H9 (cell line): ENCODE measurements around the gene METTL21A. TPM values are rescaled to one million over a fixed set of nuclear protein-coding genes. Genes with fewer than 3 reads are reported as not detected.
"Not testable (repeated sequence)": the region's sequence is repeated elsewhere in the genome, so short reads cannot be mapped to it uniquely, and the experiment has no call there.

Experiments
- DNase-seq: peaks from one replicate; pipeline ENCODE4 v3.0.0-alpha.2; 2017
- H2AFZ ChIP-seq: one replicate; pipeline ENCODE4 v1.6.1; 2013; ENCODE audit warnings: mild to moderate bottlenecking, low read length, control low read depth, moderate library complexity
- H2AK5ac ChIP-seq: 2 replicates; pipeline ENCODE4 v1.6.1; 2013; ENCODE audit warnings: low read length, control low read depth, mixed read lengths; ENCODE audit not compliant: insufficient read length
- H2BK120ac ChIP-seq: one replicate; pipeline ENCODE4 v1.6.1; 2013; ENCODE audit warnings: low read depth, mild to moderate bottlenecking, low read length, control low read depth, inconsistent platforms; ENCODE audit not compliant: poor library complexity, severe bottlenecking
- H2BK12ac ChIP-seq: 2 replicates; pipeline ENCODE4 v1.6.1; 2013; ENCODE audit warnings: low read length, control low read depth, mixed read lengths, low read depth; ENCODE audit not compliant: insufficient read length
- H2BK15ac ChIP-seq: 2 replicates; pipeline ENCODE4 v1.6.1; 2013; ENCODE audit warnings: low read depth, low read length, control low read depth
- H2BK20ac ChIP-seq: one replicate; pipeline ENCODE4 v1.6.1; 2013; ENCODE audit warnings: low read depth, mild to moderate bottlenecking, low read length, control low read depth, inconsistent platforms; ENCODE audit not compliant: poor library complexity, severe bottlenecking
- H2BK5ac ChIP-seq: 2 replicates; pipeline ENCODE4 v1.6.1; 2013; ENCODE audit warnings: low read length, control low read depth, mixed read lengths; ENCODE audit not compliant: insufficient read length
- H3K14ac ChIP-seq: 2 replicates; pipeline ENCODE4 v1.6.1; 2013; ENCODE audit warnings: low read length, control low read depth; ENCODE audit not compliant: insufficient read depth
- H3K18ac ChIP-seq: 2 replicates; pipeline ENCODE4 v1.6.1; 2013; ENCODE audit warnings: low read depth, mild to moderate bottlenecking, mixed read lengths, low read length, control low read depth; ENCODE audit not compliant: insufficient read length
- H3K23ac ChIP-seq: 2 replicates; pipeline ENCODE4 v1.6.1; 2013; ENCODE audit warnings: low read length, control low read depth, mixed read lengths, low read depth; ENCODE audit not compliant: insufficient read length
- H3K23me2 ChIP-seq: 2 replicates; pipeline ENCODE4 v1.6.1; 2013; ENCODE audit warnings: low read depth, mild to moderate bottlenecking, mixed read lengths, low read length, control low read depth; ENCODE audit not compliant: insufficient read length, poor library complexity, severe bottlenecking
- H3K27ac ChIP-seq: 2 replicates; pipeline ENCODE4 v1.5.1; 2013; ENCODE audit warnings: low read length, control low read depth, mixed read lengths, low read depth; ENCODE audit not compliant: insufficient read length
- H3K27me3 ChIP-seq: 2 replicates; pipeline ENCODE4 v1.6.1; 2013; ENCODE audit warnings: low read length, control low read depth, inconsistent platforms; ENCODE audit not compliant: insufficient read depth
- H3K4ac ChIP-seq: 2 replicates; pipeline ENCODE4 v1.6.1; 2013; ENCODE audit warnings: low read depth, mild to moderate bottlenecking, control low read depth, inconsistent platforms, low read length, moderate library complexity
- H3K4me1 ChIP-seq: 2 replicates; pipeline ENCODE4 v1.6.1; 2013; ENCODE audit warnings: low read length, control low read depth, inconsistent platforms; ENCODE audit not compliant: insufficient read depth
- H3K4me2 ChIP-seq: 2 replicates; pipeline ENCODE4 v1.6.1; 2013; ENCODE audit warnings: low read length, control low read depth, mixed read lengths; ENCODE audit not compliant: insufficient read length, insufficient read depth
- H3K56ac ChIP-seq: 2 replicates; pipeline ENCODE4 v1.6.1; 2013; ENCODE audit warnings: low read depth, mild to moderate bottlenecking, mixed read lengths, low read length, control low read depth; ENCODE audit not compliant: insufficient read length
- H3K79me1 ChIP-seq: 2 replicates; pipeline ENCODE4 v1.6.1; 2013; ENCODE audit warnings: low read depth, mild to moderate bottlenecking, moderate library complexity, low read length, control low read depth, inconsistent platforms; ENCODE audit not compliant: insufficient read depth, poor library complexity, severe bottlenecking
- H3K79me2 ChIP-seq: 2 replicates; pipeline ENCODE4 v1.6.1; 2013; ENCODE audit warnings: low read length, control low read depth, inconsistent platforms; ENCODE audit not compliant: insufficient read depth
- H3K9ac ChIP-seq: 2 replicates; pipeline ENCODE4 v1.6.1; 2013; ENCODE audit warnings: low read length, control low read depth, mixed read lengths; ENCODE audit not compliant: insufficient read length; ENCODE audit errors: extremely low read depth
- H3K9me3 ChIP-seq: one replicate; pipeline ENCODE4 v1.6.1; 2013; ENCODE audit warnings: low read depth, low read length, inconsistent platforms; ENCODE audit not compliant: control insufficient read depth
- H3T11ph ChIP-seq: one replicate; pipeline ENCODE4 v1.6.1; 2013; ENCODE audit warnings: mild to moderate bottlenecking, low read length, control low read depth, inconsistent platforms
- H4K20me1 ChIP-seq: one replicate; pipeline ENCODE4 v1.6.1; 2013; ENCODE audit not compliant: control insufficient read depth, insufficient read length, insufficient read depth
- H4K5ac ChIP-seq: 2 replicates; pipeline ENCODE4 v1.6.1; 2013; ENCODE audit warnings: low read depth, mild to moderate bottlenecking, mixed read lengths, low read length, control low read depth; ENCODE audit not compliant: insufficient read length
- H4K8ac ChIP-seq: replicated peaks from 2 replicates; pipeline ENCODE4 v1.6.1; 2013; ENCODE audit warnings: low read length, control low read depth, mixed read lengths, low read depth; ENCODE audit not compliant: insufficient read length
- H4K91ac ChIP-seq: 2 replicates; pipeline ENCODE4 v1.6.1; 2013; ENCODE audit warnings: low read depth, mild to moderate bottlenecking, moderate library complexity, mixed read lengths, low read length, control low read depth; ENCODE audit not compliant: insufficient read length
- H3K27ac Mint-ChIP-seq, 3 experiments: 2 replicates in 2 of 3; 3 replicates in 1 of 3; pipeline ENCODE4 v1.8.0; 2020 to 2021; ENCODE audit warnings: mixed read lengths in 3 of 3, mild to moderate bottlenecking in 1 of 3, moderate library complexity in 1 of 3
- H3K27me3 Mint-ChIP-seq: 2 replicates; pipeline ENCODE4 v1.8.0; 2021; ENCODE audit warnings: low read depth, mild to moderate bottlenecking, moderate library complexity, mixed read lengths
- H3K36me3 Mint-ChIP-seq, 3 experiments: 2 replicates in 2 of 3; 3 replicates in 1 of 3; pipeline ENCODE4 v1.8.0; 2020 to 2021; ENCODE audit warnings: low read depth in 3 of 3, mixed read lengths in 3 of 3; ENCODE audit not compliant: insufficient read depth in 1 of 3
- H3K4me1 Mint-ChIP-seq, 2 experiments: 2 replicates each; pipeline ENCODE4 v1.8.0; 2020; ENCODE audit warnings: mixed read lengths in 2 of 2
- H3K4me3 Mint-ChIP-seq, 2 experiments: 2 replicates in 1 of 2; 3 replicates in 1 of 2; pipeline ENCODE4 v1.8.0; 2020 to 2021; ENCODE audit warnings: mild to moderate bottlenecking in 2 of 2, mixed read lengths in 2 of 2, moderate library complexity in 1 of 2
- H3K9me3 Mint-ChIP-seq, 2 experiments: 2 replicates in 1 of 2; 3 replicates in 1 of 2; pipeline ENCODE4 v1.8.0; 2020; ENCODE audit warnings: mild to moderate bottlenecking in 2 of 2, mixed read lengths in 2 of 2, moderate library complexity in 1 of 2
- CTCF ChIP-seq: fragments of 200-600 bp; sonication (generic); conservative IDR thresholded peaks from 3 replicates; pipeline ENCODE4 v1.8.0; 2021; ENCODE audit warnings: antibody characterized with exemption, mild to moderate bottlenecking
- WGBS: extraction: QIAGEN DNeasy Blood & Tissue Kit; methylation state at CpG from one replicate; pipeline ENCODE4 v1.1.7; 2013; ENCODE audit warnings: missing lambda C conversion rate, low lambda C conversion rate, mixed read lengths; ENCODE audit not compliant: insufficient read length; ENCODE audit errors: extremely low coverage; 5-methylcytosine and 5-hydroxymethylcytosine counted together
- total RNA-seq: library from RNA; stranded (reverse); gene quantifications from 2 replicates; pipeline ENCODE4 v1.2.1, GENCODE V29; 2021

Gene METTL21A
- total RNA-seq, 1 experiment from 2014 or later: 65.9 TPM

- H3T11ph ChIP-seq: no peak overlapping the region
- no peaks in the 10 kb centered on the region; a peak in 1 of 7 replicates for H3K36me3 Mint-ChIP-seq
- H3K27me3 Mint-ChIP-seq: no peaks in the 10 kb centered on the region
- H3K4me1 ChIP-seq: no peaks in the 10 kb centered on the region
- no peaks in the 10 kb centered on the region for H3K79me2 ChIP-seq
- H2BK20ac ChIP-seq: no peak overlapping the region
- no peak overlapping the region for H2BK120ac ChIP-seq
- no peak overlapping the region for H3K27ac Mint-ChIP-seq
- peaks cover 2 to 3% of the 10 kb centered on the region in 2 experiments; a peak in 1 of 4 replicates for H3K4me1 Mint-ChIP-seq
- no peak overlapping the region for H3K14ac ChIP-seq
- H2BK12ac ChIP-seq: no peak overlapping the region
- H3K23ac ChIP-seq: no peak overlapping the region
- no peak overlapping the region for H3K4ac ChIP-seq
- no peaks in the 10 kb centered on the region for H3K79me1 ChIP-seq
- H3K27ac ChIP-seq: no peak overlapping the region
- no peak for DNase-seq
- no peak overlapping the region for H2BK15ac ChIP-seq
- no peak overlapping the region for H3K56ac ChIP-seq
- H2AK5ac ChIP-seq: no peak overlapping the region
- no peaks in the 10 kb centered on the region for H3K9me3 ChIP-seq
- TF ChIP-seq CTCF: no peak
- H2AFZ ChIP-seq: no peak overlapping the region
- WGBS: no CpG with 5 or more reads among the region's 4 CpGs
- no peaks in the 10 kb centered on the region for H4K20me1 ChIP-seq
- H3K23me2 ChIP-seq: no peaks in the 10 kb centered on the region
- no peak overlapping the region for H3K9ac ChIP-seq
- no peak overlapping the region for H4K8ac ChIP-seq
- H4K91ac ChIP-seq: no peak overlapping the region
- H3K9me3 Mint-ChIP-seq: no peaks in the 10 kb centered on the region
- no peak overlapping the region for H4K5ac ChIP-seq
- H3K4me3 Mint-ChIP-seq: no peak overlapping the region
- no peak overlapping the region for H2BK5ac ChIP-seq
- H3K4me2 ChIP-seq: no peak overlapping the region
- H3K27me3 ChIP-seq: no peaks in the 10 kb centered on the region
- H3K18ac ChIP-seq: no peak overlapping the region
These were observed 29.8 kb upstream of the METTL21A start for GRCh38 chr2:207655000-207655399.

GRCh38 chr2:207646582-207646981 is 21.4 kb upstream of the METTL21A start:
- H2BK12ac ChIP-seq, H3K4me2 ChIP-seq, H4K8ac ChIP-seq, H3K4me1 ChIP-seq, H3K14ac ChIP-seq, DNase-seq, H3K79me2 ChIP-seq, H3K27me3 ChIP-seq, H3K27ac ChIP-seq, H3K23ac ChIP-seq, H2BK120ac ChIP-seq, H2BK15ac ChIP-seq, H3K9me3 ChIP-seq, H2BK5ac ChIP-seq, H4K5ac ChIP-seq, H4K20me1 ChIP-seq, H3K4me3 Mint-ChIP-seq, H2AK5ac ChIP-seq, H3K4me1 Mint-ChIP-seq, H3K27ac Mint-ChIP-seq, H4K91ac ChIP-seq, H3K18ac ChIP-seq, H3K9ac ChIP-seq, H3K36me3 Mint-ChIP-seq, H2AFZ ChIP-seq, H3T11ph ChIP-seq, H3K27me3 Mint-ChIP-seq, H3K4ac ChIP-seq, H3K56ac ChIP-seq, H2BK20ac ChIP-seq, H3K9me3 Mint-ChIP-seq, H3K79me1 ChIP-seq, H3K23me2 ChIP-seq: not testable (repeated sequence)
- WGBS: no CpG with 5 or more reads among the region's 7 CpGs
